Glomerular endothelial cell (primary cell): ENCODE results near the gene FAM98C. TPM values are rescaled to one million over a fixed set of nuclear protein-coding genes. Genes with fewer than 3 reads are reported as not detected.
A peak's percentile ranks its signal among the peaks of the same experiment; 100 is the strongest.
"Not testable (repeated sequence)": the region's sequence is repeated elsewhere in the genome, so short reads cannot be mapped to it uniquely, and the experiment has no call there.

ENCODE experiments used
- DNase-seq: peaks from one replicate; pipeline ENCODE4 v3.0.0-alpha.2; 2011; ENCODE audit warnings: low read depth, low spot score; ENCODE audit errors: extremely low read depth
- total RNA-seq: library from RNA; depleted of rRNA; stranded (reverse); fragments of >200 nt; gene quantifications from 2 replicates; pipeline ENCODE4 v1.2.3, GENCODE V29; 2015

Gene FAM98C
- total RNA-seq, 1 donor from 2014 or later = 20.3 TPM

- no peak for DNase-seq
Observed at GRCh38 chr19:38392707-38393308, 10.1 kb upstream of the FAM98C start.

GRCh38 chr19:38394488-38394887 lies 8.4 kb upstream of the FAM98C start:
- no peak for DNase-seq

GRCh38 chr19:38395381-38396114 lies 7.3 kb upstream of the FAM98C start:
- DNase-seq = no peak

- no peak for DNase-seq
Observed at GRCh38 chr19:38399081-38399480, 3.8 kb upstream of the FAM98C start.

- no peak for DNase-seq
Observed at GRCh38 chr19:38399537-38399936, 3.4 kb upstream of the FAM98C start.

GRCh38 chr19:38400361-38400760 lies 2.5 kb upstream of the FAM98C start:
- DNase-seq = no peak

GRCh38 chr19:38401148-38401547 lies 1.7 kb upstream of the FAM98C start:
- DNase-seq = peak; percentile 44

- no peak for DNase-seq
Observed at GRCh38 chr19:38402623-38402966, 298 bp upstream of the FAM98C start.

- no peak for DNase-seq
Observed at GRCh38 chr19:38404858-38405257, 2.0 kb downstream of the FAM98C start.

- no peak for DNase-seq
Observed at GRCh38 chr19:38405276-38405675, 2.4 kb downstream of the FAM98C start.

- no peak for DNase-seq
Observed at GRCh38 chr19:38409631-38410133, 6.8 kb downstream of the FAM98C start.

GRCh38 chr19:38410407-38410806 lies 7.5 kb downstream of the FAM98C start:
- DNase-seq = not testable (repeated sequence)

- no peak for DNase-seq
Observed at GRCh38 chr19:38411041-38411712, 8.3 kb downstream of the FAM98C start.

GRCh38 chr19:38411898-38412297 lies 9.0 kb downstream of the FAM98C start:
- DNase-seq = not testable (repeated sequence)

GRCh38 chr19:38412491-38412890 lies 9.6 kb downstream of the FAM98C start:
- DNase-seq = no peak

GRCh38 chr19:38412961-38413360 lies 10.1 kb downstream of the FAM98C start:
- no peak for DNase-seq

- no peak for DNase-seq
Observed at GRCh38 chr19:38413416-38413815, 10.5 kb downstream of the FAM98C start.

GRCh38 chr19:38417146-38417543 lies 14.3 kb downstream of the FAM98C start:
- no peak for DNase-seq

- DNase-seq = no peak
Observed at GRCh38 chr19:38417544-38418506, 14.9 kb downstream of the FAM98C start.

- DNase-seq = no peak
Observed at GRCh38 chr19:38420935-38421334, 18.0 kb downstream of the FAM98C start.

GRCh38 chr19:38421856-38422255 lies 19.0 kb downstream of the FAM98C start:
- DNase-seq = no peak
